PC-9 (cell line): ENCODE results near the gene RIC3.

ENCODE experiments used
- EZH2 ChIP-seq: fragments of 200-600 bp; sonication (generic); IDR thresholded peaks from 2 replicates; pipeline ENCODE4 v1.8.0; 2017; ENCODE audit warnings: antibody characterized with exemption, low read depth
- TF ChIP-seq, protein P1 (sequence below): fragments of 200-600 bp; sonication (generic); conservative IDR thresholded peaks from 2 replicates; pipeline ENCODE4 v1.6.1; 2017; ENCODE audit warnings: mixed run types, antibody characterized with exemption, mild to moderate bottlenecking, moderate library complexity

DNA sequence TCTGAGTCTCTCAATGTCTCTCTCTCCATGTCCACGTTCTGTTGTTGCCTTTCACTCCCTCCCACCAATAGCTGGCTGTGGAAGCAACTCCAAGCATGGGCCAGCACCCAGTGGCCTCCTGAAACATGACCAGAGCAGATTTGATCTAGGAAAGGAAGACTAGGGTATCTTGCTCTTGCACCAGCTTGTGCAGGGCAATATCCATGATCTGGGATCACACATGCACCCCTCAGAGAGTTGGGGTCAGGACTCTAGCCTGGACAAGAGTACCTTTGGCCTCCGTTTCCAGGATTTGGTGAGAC, 34.5 kb upstream of the RIC3 start:
- TF ChIP-seq, protein P1, sequence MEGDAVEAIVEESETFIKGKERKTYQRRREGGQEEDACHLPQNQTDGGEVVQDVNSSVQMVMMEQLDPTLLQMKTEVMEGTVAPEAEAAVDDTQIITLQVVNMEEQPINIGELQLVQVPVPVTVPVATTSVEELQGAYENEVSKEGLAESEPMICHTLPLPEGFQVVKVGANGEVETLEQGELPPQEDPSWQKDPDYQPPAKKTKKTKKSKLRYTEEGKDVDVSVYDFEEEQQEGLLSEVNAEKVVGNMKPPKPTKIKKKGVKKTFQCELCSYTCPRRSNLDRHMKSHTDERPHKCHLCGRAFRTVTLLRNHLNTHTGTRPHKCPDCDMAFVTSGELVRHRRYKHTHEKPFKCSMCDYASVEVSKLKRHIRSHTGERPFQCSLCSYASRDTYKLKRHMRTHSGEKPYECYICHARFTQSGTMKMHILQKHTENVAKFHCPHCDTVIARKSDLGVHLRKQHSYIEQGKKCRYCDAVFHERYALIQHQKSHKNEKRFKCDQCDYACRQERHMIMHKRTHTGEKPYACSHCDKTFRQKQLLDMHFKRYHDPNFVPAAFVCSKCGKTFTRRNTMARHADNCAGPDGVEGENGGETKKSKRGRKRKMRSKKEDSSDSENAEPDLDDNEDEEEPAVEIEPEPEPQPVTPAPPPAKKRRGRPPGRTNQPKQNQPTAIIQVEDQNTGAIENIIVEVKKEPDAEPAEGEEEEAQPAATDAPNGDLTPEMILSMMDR: no peak
- no peak for TF ChIP-seq EZH2
